ENCODE results near the gene STRIP1. TPM values are rescaled to one million over a fixed set of nuclear protein-coding genes. Genes with fewer than 3 reads are reported as not detected.

Gene STRIP1
- total and polyA plus RNA-seq, 4 donors, result 8.3 to 45.9 (median 27.3) TPM

GRCh38 chr1:110005971-110006370, 28.5 kb upstream of the STRIP1 start:
- DNase-seq (no peak), ATAC-seq (ENCODE audit: low FRiP score) (no peak)
- Histone ChIP-seq H3K4me1 (ENCODE audit: control insufficient read depth in 1 of 2, insufficient read depth in 2 of 2, low read length in 2 of 2) (peaks cover 0 to 5% of the 10 kb centered on the region in 2 donors), H3K36me3 (ENCODE audit: control insufficient read depth in 1 of 2, insufficient read depth in 2 of 2, low read length in 1 of 2) (peaks cover 2 to 8% of the 10 kb centered on the region in 2 donors), H3K27ac (ENCODE audit: low read depth in 1 of 2, low read length in 2 of 2) (no peak overlapping the region), H3K4me3 (ENCODE audit: low read length in 2 of 2) (no peak overlapping the region), H3K27me3 (ENCODE audit: control insufficient read depth in 1 of 2, insufficient read depth in 2 of 2, low read length in 1 of 2) (no peaks in the 10 kb centered on the region), H3K9me3 (ENCODE audit: control insufficient read depth, low read length) (no peaks in the 10 kb centered on the region)
- intact Hi-C loops (cut with DNase I), result no loop called here

GRCh38 chr1:110006516-110006915, 27.9 kb upstream of the STRIP1 start:
- Histone ChIP-seq H3K27me3 (ENCODE audit: control insufficient read depth in 1 of 2, insufficient read depth in 2 of 2, low read length in 1 of 2) (no peaks in the 10 kb centered on the region), H3K9me3 (ENCODE audit: control insufficient read depth, low read length) (no peaks in the 10 kb centered on the region), H3K4me3 (ENCODE audit: low read length in 2 of 2) (no peak overlapping the region), H3K4me1 (ENCODE audit: control insufficient read depth in 1 of 2, insufficient read depth in 2 of 2, low read length in 2 of 2) (peaks cover 0 to 5% of the 10 kb centered on the region in 2 donors), H3K36me3 (ENCODE audit: control insufficient read depth in 1 of 2, insufficient read depth in 2 of 2, low read length in 1 of 2) (peaks cover 3 to 8% of the 10 kb centered on the region in 2 donors), H3K27ac (ENCODE audit: low read depth in 1 of 2, low read length in 2 of 2) (no peak overlapping the region)
- no peak for DNase-seq
- ATAC-seq (ENCODE audit: low FRiP score), result no peak
- intact Hi-C loops (cut with DNase I), result no loop called here
- WGBS, 2 donors, result 4% methylated on average over 1 of the region's 1 CpG

GRCh38 chr1:110007046-110007830, 27.2 kb upstream of the STRIP1 start:
- Histone ChIP-seq H3K4me3 (ENCODE audit: low read length in 2 of 2) (no peak overlapping the region), H3K36me3 (ENCODE audit: control insufficient read depth in 1 of 2, insufficient read depth in 2 of 2, low read length in 1 of 2) (peaks cover 7 to 8% of the 10 kb centered on the region in 2 donors), H3K4me1 (ENCODE audit: control insufficient read depth in 1 of 2, insufficient read depth in 2 of 2, low read length in 2 of 2) (peaks cover 0 to 5% of the 10 kb centered on the region in 2 donors), H3K27ac (ENCODE audit: low read depth in 1 of 2, low read length in 2 of 2) (no peak overlapping the region), H3K27me3 (ENCODE audit: control insufficient read depth in 1 of 2, insufficient read depth in 2 of 2, low read length in 1 of 2) (no peaks in the 10 kb centered on the region), H3K9me3 (ENCODE audit: control insufficient read depth, low read length) (no peaks in the 10 kb centered on the region)
- no peak for DNase-seq
- intact Hi-C loops (cut with DNase I), result no loop called here
- 62 to 63% methylated on average over 4 of the region's 4 CpGs for WGBS, 2 donors
- no peak for ATAC-seq (ENCODE audit: low FRiP score)

GRCh38 chr1:110008971-110009565, 25.4 kb upstream of the STRIP1 start:
- Histone ChIP-seq H3K27ac (ENCODE audit: low read depth in 1 of 2, low read length in 2 of 2) (no peak overlapping the region), H3K27me3 (ENCODE audit: control insufficient read depth in 1 of 2, insufficient read depth in 2 of 2, low read length in 1 of 2) (no peaks in the 10 kb centered on the region), H3K4me1 (ENCODE audit: control insufficient read depth in 1 of 2, insufficient read depth in 2 of 2, low read length in 2 of 2) (peaks cover 0 to 5% of the 10 kb centered on the region in 2 donors), H3K36me3 (ENCODE audit: control insufficient read depth in 1 of 2, insufficient read depth in 2 of 2, low read length in 1 of 2) (peaks cover 8 to 10% of the 10 kb centered on the region in 2 donors), H3K4me3 (ENCODE audit: low read length in 2 of 2) (no peak overlapping the region), H3K9me3 (ENCODE audit: control insufficient read depth, low read length) (no peaks in the 10 kb centered on the region)
- intact Hi-C loops (cut with DNase I), result no loop called here
- no peak for DNase-seq
- WGBS, 2 donors, result 89 to 92% methylated on average over 7 of the region's 7 CpGs
- ATAC-seq (ENCODE audit: low FRiP score), result no peak

GRCh38 chr1:110011527-110012041, 22.8 kb upstream of the STRIP1 start:
- intact Hi-C loops (cut with DNase I), result no loop called here
- DNase-seq, result no peak
- no peak for ATAC-seq (ENCODE audit: low FRiP score)
- H3K4me1 ChIP-seq (ENCODE audit: control insufficient read depth in 1 of 2, insufficient read depth in 2 of 2, low read length in 2 of 2), result no peaks in the 10 kb centered on the region
- no peak overlapping the region for H3K4me3 ChIP-seq (ENCODE audit: low read length in 2 of 2)
- H3K27ac ChIP-seq (ENCODE audit: low read depth in 1 of 2, low read length in 2 of 2), result no peak overlapping the region
- H3K27me3 ChIP-seq (ENCODE audit: control insufficient read depth in 1 of 2, insufficient read depth in 2 of 2, low read length in 1 of 2), result no peaks in the 10 kb centered on the region
- H3K36me3 ChIP-seq (ENCODE audit: control insufficient read depth in 1 of 2, insufficient read depth in 2 of 2, low read length in 1 of 2), result peaks cover 16 to 19% of the 10 kb centered on the region in 2 donors
- 57 to 65% methylated on average over 2 of the region's 2 CpGs for WGBS, 2 donors
- H3K9me3 ChIP-seq (ENCODE audit: control insufficient read depth, low read length), result no peaks in the 10 kb centered on the region

GRCh38 chr1:110012100-110012780, 22.2 kb upstream of the STRIP1 start:
- Histone ChIP-seq H3K27ac (ENCODE audit: low read depth in 1 of 2, low read length in 2 of 2) (no peak overlapping the region), H3K27me3 (ENCODE audit: control insufficient read depth in 1 of 2, insufficient read depth in 2 of 2, low read length in 1 of 2) (no peaks in the 10 kb centered on the region), H3K4me1 (ENCODE audit: control insufficient read depth in 1 of 2, insufficient read depth in 2 of 2, low read length in 2 of 2) (no peaks in the 10 kb centered on the region), H3K4me3 (ENCODE audit: low read length in 2 of 2) (no peak overlapping the region), H3K9me3 (ENCODE audit: control insufficient read depth, low read length) (no peaks in the 10 kb centered on the region), H3K36me3 (ENCODE audit: control insufficient read depth in 1 of 2, insufficient read depth in 2 of 2, low read length in 1 of 2) (peaks cover 17 to 22% of the 10 kb centered on the region in 2 donors)
- no peak for DNase-seq
- intact Hi-C loops (cut with DNase I), result no loop called here
- WGBS, 2 donors, result 83 to 86% methylated on average over 6 of the region's 6 CpGs
- ATAC-seq (ENCODE audit: low FRiP score), result no peak

- H3K4me3 ChIP-seq (ENCODE audit: low read length in 2 of 2), result no peak overlapping the region
- no peaks in the 10 kb centered on the region for H3K4me1 ChIP-seq (ENCODE audit: control insufficient read depth in 1 of 2, insufficient read depth in 2 of 2, low read length in 2 of 2)
- peaks cover 29 to 30% of the 10 kb centered on the region in 2 donors for H3K36me3 ChIP-seq (ENCODE audit: control insufficient read depth in 1 of 2, insufficient read depth in 2 of 2, low read length in 1 of 2)
- 90% methylated on average over 3 of the region's 3 CpGs for WGBS, 2 donors
- intact Hi-C loops (cut with DNase I), result no loop called here
- no peak for DNase-seq
- H3K27ac ChIP-seq (ENCODE audit: low read depth in 1 of 2, low read length in 2 of 2), result no peak overlapping the region
- H3K27me3 ChIP-seq (ENCODE audit: control insufficient read depth in 1 of 2, insufficient read depth in 2 of 2, low read length in 1 of 2), result no peaks in the 10 kb centered on the region
- ATAC-seq (ENCODE audit: low FRiP score), result no peak
- H3K9me3 ChIP-seq (ENCODE audit: control insufficient read depth, low read length), result no peaks in the 10 kb centered on the region
Observed at GRCh38 chr1:110017792-110018191, 16.6 kb upstream of the STRIP1 start.

GRCh38 chr1:110018396-110018795, 16.0 kb upstream of the STRIP1 start:
- Histone ChIP-seq H3K4me1 (ENCODE audit: control insufficient read depth in 1 of 2, insufficient read depth in 2 of 2, low read length in 2 of 2) (no peaks in the 10 kb centered on the region), H3K9me3 (ENCODE audit: control insufficient read depth, low read length) (no peaks in the 10 kb centered on the region), H3K4me3 (ENCODE audit: low read length in 2 of 2) (no peak overlapping the region), H3K27me3 (ENCODE audit: control insufficient read depth in 1 of 2, insufficient read depth in 2 of 2, low read length in 1 of 2) (no peaks in the 10 kb centered on the region), H3K27ac (ENCODE audit: low read depth in 1 of 2, low read length in 2 of 2) (no peak overlapping the region), H3K36me3 (ENCODE audit: control insufficient read depth in 1 of 2, insufficient read depth in 2 of 2, low read length in 1 of 2) (peaks cover 29 to 32% of the 10 kb centered on the region in 2 donors)
- DNase-seq (no peak), ATAC-seq (ENCODE audit: low FRiP score) (no peak)
- intact Hi-C loops (cut with DNase I), result no loop called here
- 90 to 95% methylated on average over 9 of the region's 9 CpGs for WGBS, 2 donors
